HepG2 (cell line): ENCODE data around the gene FGGY.
"Not testable (repeated sequence)": the region's sequence is repeated elsewhere in the genome, so short reads cannot be mapped to it uniquely, and the experiment has no call there.

ENCODE experiments used
- EZH2 ChIP-seq: conservative IDR thresholded peaks from 2 replicates; pipeline ENCODE4 v1.6.1; 2012; ENCODE audit warnings: mild to moderate bottlenecking, low read depth, low read length, moderate library complexity
- FOXA3 ChIP-seq: IDR thresholded peaks from 2 replicates; pipeline ENCODE4 v1.6.1; 2016; ENCODE audit warnings: missing genetic modification reagents, missing compliant biosample characterization
- MED1 ChIP-seq: sonication (generic); formaldehyde crosslinking; IDR thresholded peaks from 2 replicates; pipeline ENCODE4 v1.4.0; 2020; ENCODE audit warnings: missing genetic modification reagents
- PBX2 ChIP-seq: IDR thresholded peaks from 2 replicates; pipeline ENCODE4 v1.6.1; 2016; ENCODE audit warnings: control low read depth
- RORA ChIP-seq: sonication (generic); formaldehyde crosslinking; IDR thresholded peaks from 2 replicates; pipeline ENCODE4 v1.5.0; 2020; ENCODE audit warnings: mild to moderate bottlenecking, missing genetic modification reagents, moderate library complexity
- ZFP41 ChIP-seq: sonication (generic); formaldehyde crosslinking; IDR thresholded peaks from 2 replicates; pipeline ENCODE4 v1.4.0; 2020; ENCODE audit warnings: mild to moderate bottlenecking, missing genetic modification reagents, borderline replicate concordance

- not testable (repeated sequence) for TF ChIP-seq ZFP41 (CRISPR knock-in tag); PBX2 (CRISPR knock-in tag); RORA (CRISPR knock-in tag); FOXA3; MED1 (CRISPR knock-in tag); EZH2
These were observed 241.6 kb downstream of the FGGY start for GRCh38 chr1:59538476-59538875.
